Activated CD4-positive, alpha-beta T cell treated with anti-CD3 and anti-CD28 coated beads for 24 hours (primary cell): ENCODE measurements around the gene SMNDC1.
"Not testable (repeated sequence)": the region's sequence is repeated elsewhere in the genome, so short reads cannot be mapped to it uniquely, and the experiment has no call there.

ENCODE experiments used
- DNase-seq, 2 donors: peaks; one replicate each; pipeline ENCODE4 v3.0.0-alpha.2; 2020; ENCODE audit warnings: low read depth in 2 of 2

Gene SMNDC1

DNA sequence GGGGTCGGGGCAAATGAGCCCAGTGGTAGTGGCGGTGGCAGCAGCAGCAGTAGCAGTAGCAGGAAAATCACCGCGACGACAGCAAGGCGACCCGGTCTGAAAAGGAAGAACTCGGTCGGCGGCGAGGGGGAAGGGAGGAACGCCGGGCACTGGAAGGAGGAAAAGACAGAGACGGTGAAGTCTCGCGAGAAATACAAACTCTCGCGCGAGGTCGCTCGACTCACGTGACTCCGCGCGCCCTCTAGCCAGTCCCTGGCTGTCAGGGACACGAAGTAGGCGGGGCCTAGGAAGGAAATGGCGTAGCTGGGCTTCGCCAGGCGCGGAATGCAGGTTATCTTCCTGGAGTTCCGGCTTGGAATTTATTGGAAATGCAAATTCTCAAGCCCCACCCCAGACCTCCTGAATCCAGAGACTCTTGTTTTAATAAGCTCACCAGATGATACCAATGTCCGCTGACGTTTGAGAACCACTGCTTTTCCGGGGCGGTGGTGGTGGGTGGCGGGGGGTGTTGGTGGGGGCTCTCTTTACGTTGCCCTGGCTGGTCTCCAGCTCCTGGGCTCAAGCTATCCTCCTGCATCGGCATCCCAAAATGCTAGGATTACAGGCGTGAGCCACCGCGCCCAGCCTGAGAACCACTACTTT lies at the start of gene SMNDC1:
TSS of gene SMNDC1 (minus strand) at position 141 of the 642 bp plus-strand sequence. CDS start 1,333 bp downstream, outside the sequence.
- peak; percentile 96 to 98 for DNase-seq

DNA sequence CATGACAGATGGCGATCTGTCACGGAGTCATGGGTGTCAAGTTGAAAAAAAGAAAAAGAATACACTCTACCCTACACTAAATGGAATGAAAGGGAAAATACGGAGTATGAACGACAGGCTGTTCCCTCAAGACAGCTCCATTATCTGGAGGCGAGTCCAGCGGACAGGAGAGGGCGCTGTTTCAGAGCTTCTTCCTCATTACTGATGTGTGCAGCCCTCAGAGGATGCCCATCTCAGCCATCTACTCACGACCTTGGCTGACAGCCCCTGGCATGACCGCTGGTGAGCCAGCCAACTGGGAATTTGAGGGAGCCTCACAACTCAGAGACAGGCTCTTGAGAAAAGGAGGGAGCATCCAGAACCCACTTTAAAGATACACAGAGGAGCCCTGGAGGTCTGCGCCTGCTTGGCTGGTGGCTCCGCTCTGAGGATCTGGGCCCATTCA lies 49.6 kb upstream of the SMNDC1 start:
- DNase-seq = peak; percentile 67 to 81

DNA sequence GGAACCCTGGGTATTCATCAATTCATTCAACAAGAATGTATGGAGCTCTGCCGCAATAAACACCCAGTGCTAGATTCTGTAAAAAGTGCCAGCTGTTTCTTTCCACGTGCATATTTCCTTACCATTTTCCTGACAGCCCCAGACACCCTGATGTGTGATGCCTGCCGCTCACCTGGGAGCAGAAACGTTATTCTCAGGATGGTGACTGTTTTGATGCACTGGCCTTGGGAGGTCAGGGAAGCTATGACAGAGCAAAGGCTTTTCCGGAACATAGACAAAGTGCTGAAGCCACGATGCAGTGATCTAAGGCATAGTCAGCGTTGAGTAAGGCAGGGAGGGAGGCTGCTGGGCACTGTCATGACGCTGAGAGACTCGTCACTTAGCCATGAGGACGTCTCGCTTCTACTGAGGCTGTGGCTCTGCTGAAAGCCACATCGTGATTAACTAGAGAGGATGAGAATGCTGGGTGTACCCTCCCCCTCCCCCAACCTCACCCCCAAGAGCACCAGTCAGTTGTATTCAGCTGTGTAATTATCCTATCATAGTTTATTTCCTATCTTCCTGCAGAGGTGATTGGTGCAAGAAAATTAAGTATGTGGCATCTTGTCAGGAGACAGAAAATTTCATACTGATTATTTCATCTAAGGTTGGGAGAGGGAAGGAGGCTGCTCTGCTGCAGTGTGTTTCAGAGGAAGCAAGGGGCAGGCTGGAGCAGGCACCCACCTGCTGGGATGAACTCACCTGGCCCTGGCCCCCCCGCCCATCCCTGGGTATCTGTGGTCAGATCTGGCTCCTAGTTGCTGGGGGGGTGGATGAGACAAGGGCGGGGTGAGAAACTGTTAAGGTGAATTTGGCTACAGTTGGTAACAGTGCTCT lies 48.8 kb upstream of the SMNDC1 start:
- DNase-seq = peak; percentile 42 to 49

DNA sequence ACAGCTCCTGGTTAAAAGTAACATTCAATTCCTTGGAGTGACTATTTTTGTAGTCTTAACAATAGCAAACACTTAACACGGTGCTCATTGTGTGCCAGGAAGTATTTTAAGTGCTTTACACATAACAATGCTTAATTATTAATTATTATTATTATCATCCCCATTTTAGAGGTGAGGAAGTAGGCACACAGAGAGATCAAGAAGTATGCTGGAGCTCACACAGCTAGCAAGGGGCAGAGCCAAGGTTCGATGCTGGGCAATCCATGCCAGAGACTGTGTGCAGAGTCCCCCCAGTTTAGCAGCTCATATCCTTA lies 48.2 kb upstream of the SMNDC1 start:
- no peak for DNase-seq

DNA sequence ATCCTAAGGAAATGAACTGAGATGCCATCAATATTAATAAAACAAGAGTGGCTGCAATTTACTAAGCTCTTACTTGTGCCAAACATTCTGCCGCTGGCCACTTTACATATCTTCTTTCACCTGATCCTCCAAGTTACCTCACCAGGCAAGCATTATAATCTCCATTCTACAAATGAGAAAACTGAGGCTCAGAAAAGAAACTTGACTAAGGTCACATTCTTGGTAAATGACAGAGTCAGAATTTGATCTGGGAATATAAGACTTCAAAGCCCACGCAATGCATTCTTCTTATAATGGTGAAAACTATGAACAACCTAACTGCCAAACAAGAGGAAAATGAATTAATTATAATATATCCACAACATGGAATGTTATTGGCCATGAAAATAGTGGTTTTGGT lies 46.1 kb upstream of the SMNDC1 start:
- DNase-seq = no peak

DNA sequence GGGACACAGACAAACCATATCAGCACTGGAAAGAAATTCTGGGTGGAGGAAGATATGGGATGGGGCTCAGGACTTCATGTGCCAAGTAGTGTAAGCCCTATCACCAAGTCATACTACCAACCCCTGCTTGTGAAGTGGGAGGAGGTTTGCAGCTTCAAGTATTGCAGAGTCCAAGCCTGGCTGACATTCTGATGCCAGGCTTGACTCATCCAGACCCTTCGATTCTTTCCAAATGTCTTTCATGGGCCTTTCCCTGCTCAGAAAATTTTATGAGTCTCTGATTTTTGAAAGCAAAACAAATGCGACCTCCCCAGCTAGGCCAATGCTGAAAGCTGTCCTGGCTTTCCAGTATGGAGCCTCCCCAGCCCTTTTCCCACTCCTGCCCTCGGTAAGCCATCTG lies 45.1 kb upstream of the SMNDC1 start:
- no peak for DNase-seq

DNA sequence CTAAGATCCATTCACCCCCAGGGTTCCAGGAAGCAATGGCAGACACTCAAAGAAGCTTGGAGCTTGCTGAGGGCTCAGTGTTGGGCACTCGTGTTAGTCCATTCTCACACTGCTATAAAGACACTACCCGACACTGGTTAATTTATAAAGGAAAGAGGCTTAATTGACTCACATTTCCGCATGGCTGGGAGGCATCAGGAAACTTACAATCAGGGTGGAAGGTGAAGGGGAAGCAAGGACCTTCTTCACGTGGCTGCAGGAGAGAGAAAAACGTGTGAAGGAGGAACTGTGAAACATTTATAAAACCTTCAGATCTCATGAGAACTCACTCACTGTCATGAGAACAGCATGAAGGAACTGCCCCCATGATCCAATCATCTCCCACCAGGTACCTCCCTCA lies 44.7 kb upstream of the SMNDC1 start:
- no peak for DNase-seq

DNA sequence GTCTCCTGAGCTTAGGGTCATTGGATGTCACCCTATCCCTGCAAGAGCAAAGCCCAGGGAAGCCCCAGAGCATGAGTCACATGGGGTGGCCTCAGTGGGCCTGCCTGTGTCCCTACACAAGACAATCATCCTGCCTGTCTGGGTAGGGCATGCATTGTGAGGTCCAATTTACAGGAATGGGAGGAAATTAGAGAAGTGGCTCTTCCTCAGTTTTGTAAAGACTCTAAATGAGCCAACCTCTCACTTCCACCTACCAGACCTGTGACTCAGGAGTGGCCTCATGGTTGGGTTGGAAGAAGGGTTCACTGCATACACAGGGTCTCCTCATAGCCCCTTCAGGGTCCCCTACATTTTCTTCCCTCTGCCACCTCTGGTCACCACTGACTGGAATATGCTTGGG lies 43.6 kb upstream of the SMNDC1 start:
- DNase-seq = no peak

DNA sequence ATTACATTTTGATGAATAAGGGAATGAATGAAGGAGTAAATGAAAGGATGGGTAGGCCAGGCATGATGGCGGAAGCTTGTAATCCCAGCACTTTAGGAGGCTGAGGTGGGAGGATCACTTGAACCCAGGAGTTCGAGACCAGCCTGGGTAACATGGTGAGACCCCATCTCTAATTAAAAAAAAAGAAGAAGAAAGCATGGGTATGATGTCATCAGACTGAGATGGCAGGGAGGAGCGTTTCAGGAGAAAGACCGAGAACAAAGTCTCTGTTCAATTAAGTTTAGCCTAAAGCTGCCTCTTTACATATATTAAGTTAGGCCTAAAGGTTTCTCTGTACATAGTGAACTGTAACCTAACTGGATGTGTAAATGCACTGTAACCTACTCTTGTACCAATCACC lies 42.2 kb upstream of the SMNDC1 start:
- no peak for DNase-seq

DNA sequence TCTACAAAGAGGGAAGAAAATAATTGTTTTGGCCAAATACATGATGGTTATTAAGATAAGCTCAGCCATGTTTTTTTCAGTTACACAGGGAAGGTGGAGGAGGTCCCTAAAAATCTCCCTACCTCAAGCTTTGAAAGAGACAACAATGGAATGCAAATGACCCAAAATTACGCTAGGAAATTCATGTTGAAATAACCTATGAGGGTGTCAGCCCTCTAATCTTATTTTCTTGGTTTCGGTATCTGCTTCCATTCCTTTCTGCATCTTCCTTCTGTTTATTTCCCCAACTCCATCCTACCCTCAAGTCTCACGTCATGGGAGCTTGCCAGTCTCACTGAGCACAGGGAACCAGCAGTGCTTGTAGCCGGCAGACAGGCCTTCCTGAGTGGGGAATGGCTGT lies 40.6 kb upstream of the SMNDC1 start:
- no peak for DNase-seq

DNA sequence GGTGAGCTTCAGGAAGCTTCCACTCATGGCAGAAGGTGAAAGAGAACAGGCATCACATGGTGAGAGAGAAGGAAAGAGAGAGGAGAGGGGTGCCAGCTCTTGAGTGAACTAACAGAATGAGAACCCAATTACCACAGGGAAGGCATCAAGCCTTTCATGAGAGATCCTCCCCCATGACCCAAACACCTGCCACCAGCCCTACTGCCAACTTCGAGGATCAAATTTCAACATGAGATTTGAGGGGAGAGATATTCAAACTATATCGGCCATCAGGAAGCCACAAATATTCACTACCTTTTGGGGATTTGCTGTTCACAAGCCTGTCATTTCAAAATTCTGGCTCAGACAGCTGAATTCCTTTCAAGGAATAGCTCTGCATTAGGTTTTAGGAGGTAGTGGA lies 39.9 kb upstream of the SMNDC1 start:
- no peak for DNase-seq

DNA sequence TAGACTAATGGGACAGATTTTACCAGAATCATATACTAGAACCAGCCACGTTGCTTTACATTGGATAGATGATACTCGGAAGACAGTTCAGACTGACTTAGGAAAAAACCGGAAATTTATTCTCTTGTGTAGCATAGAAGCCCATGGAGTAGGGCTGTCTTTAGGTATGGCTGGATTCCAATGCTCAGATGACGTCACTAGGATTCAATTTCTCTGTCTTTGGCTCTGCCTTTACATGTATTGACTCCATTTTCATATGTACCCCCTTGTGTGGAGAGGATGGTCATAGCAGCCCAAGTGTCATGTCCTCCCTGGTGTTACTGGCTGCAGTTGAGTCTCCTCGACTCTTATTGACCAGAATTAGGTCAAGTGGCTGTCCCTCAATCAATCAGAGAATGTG lies 39.2 kb upstream of the SMNDC1 start:
- DNase-seq = no peak

DNA sequence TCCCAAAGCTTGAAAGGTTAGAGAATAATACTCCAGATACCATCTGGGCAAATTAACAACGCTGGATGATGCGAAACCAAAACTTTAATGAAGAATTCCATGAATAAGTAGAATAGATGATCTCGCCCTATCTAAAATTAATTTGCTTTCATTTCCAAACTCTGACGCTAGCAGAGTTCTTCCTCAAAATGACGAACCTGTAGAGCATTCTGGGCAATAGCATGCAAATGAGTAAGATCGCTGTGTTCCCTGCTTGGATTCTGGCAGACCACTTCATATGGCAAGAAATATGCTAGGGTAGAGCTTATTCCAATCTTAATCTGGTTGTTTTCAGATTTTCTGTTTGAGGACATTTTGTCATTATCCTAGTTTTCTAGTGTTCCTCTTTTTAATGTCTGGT lies 36.1 kb upstream of the SMNDC1 start:
- no peak for DNase-seq

DNA sequence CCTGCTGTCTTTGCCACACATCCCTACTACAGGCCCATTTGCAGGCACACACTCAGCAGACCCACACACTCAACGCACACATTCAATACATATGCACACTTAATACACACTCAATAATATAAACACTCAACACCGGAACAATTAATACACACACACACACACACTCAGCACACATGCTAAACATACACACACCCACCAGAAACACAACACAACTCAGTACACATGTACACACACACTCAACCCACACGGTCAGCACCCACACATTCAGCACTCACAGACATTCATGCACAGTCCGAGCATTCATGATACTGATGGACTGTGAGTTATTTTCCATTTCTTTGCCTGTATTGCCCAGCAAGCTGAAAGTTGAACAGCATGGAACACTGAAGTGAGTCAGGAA lies 35.4 kb upstream of the SMNDC1 start:
- no peak for DNase-seq

DNA sequence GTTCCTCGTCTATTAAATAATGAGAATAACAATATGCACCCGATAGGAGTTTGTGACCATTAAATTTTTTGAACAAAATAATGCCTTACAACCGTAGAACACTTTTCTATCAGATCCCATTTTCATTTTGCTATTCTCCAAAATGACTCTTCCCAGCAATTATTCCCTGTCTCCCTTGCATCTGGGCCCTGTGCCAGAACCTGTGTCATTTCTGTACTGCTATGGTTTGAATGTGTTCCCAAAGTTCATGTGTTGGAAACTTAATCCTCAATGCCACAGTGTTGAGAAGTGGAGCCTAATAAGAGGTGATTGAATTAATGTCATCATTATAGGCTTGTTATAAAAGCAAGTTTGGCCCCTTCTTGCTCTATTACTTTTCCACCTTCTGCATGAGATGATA lies 33.2 kb upstream of the SMNDC1 start:
- no peak for DNase-seq

DNA sequence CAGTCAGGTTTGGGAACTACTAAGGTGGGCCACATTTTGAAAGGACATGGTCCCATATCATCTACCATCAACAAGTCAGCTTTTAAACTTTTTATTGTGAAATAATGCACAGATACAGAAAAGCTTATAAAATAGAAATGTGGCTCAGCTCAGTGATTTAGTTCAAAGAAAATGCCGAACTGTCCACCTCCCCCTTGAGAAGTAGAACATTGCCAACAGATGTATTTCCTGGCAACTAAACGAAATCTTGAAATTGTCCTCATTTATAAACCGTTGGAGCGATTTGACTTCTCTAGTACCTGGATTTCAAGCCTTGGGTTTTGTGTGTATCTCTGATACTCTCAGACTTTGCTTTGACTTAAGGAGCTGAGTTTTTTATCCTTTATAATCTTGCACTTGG lies 32.7 kb upstream of the SMNDC1 start:
- DNase-seq = no peak

DNA sequence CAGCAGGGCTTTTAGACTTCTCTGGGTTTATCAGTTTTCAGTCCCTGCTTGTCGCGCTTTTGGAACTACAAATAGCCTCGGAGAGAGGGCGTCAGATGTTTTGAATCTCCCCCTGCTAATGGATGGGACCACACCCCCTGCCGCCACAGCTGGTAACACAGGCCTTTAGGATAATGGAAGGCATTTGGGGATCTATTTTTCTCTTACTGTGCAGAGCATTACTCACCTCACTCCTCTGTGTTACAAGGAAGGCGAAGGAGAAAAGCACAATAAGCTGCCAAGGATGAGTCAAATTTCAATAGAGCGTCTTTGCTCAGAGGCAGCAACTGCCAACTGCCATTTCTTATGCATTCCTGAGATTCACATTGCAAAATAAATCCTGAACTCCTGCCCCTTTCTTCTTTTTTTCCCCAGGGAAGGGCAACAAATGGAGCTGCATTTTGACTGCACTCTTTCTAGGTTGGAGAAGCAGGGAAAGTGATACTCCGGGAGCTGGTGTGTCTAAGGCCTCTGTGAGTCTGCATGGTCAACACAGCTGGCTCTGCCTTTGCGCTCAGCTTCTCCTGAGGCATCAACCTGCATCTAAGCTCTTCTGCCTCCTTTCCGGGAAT lies 31.5 kb upstream of the SMNDC1 start:
- no peak for DNase-seq

DNA sequence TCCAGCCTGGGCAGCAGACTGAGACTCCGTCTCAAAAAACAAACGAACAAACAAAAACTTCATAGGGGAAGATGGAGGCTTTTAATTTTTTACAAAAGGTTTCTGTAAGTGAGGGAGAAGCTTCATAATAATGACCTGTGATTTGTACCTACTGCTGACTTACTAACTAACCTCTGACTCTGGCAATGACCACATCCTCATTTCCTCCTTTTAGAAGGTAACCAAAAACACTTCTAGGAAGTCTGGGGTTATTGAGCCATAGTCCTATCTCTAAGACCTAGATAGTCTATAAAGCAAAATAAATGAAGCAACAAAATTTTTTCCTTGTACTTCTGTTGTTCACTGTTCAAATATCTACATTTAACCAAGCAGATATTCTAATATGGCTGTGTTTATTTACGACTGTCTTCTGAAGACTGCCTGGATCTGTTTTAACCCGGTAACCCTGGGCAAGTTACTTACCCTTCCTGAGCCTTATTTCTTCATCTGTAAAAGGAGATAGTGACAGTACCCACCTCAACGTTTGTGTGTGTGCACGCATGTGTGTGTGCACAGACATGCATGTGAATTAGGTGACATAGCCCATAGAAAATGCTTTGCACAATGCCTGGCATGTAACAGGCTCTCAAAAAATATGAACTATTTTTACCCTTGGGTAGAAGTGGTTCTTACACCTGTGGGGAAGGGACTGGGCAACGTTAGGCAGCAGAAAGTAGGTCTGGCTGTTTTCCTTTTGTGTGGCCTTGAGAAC lies 30.8 kb upstream of the SMNDC1 start:
- no peak for DNase-seq

DNA sequence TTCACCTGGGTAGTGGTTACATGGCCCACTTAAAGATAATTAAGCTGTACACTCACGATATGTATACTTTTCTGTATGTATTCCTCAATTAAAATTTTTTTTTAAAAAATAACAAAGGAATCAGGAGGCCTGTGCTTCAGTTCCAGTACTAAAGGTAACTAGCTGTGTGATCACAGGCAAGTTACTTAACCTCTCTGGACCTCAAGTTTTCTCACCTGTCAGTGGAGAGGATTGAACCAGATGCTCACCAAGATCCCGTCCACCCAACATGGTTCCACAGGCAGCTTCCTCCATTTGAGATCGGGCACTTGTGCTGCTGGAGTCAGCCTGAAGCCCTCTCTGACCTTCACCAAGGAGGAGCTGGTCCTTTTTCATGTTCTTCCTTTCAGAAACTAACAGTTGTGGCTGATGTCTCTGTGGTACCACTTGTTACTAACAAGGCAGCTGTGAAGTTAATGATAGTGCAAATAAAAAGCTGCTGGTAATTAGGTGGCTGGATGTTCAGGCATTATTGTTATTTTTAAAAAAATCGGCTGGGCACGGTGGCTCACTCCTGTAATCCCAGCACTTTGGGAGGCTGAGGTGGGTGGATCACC lies 29.4 kb upstream of the SMNDC1 start:
- no peak for DNase-seq

DNA sequence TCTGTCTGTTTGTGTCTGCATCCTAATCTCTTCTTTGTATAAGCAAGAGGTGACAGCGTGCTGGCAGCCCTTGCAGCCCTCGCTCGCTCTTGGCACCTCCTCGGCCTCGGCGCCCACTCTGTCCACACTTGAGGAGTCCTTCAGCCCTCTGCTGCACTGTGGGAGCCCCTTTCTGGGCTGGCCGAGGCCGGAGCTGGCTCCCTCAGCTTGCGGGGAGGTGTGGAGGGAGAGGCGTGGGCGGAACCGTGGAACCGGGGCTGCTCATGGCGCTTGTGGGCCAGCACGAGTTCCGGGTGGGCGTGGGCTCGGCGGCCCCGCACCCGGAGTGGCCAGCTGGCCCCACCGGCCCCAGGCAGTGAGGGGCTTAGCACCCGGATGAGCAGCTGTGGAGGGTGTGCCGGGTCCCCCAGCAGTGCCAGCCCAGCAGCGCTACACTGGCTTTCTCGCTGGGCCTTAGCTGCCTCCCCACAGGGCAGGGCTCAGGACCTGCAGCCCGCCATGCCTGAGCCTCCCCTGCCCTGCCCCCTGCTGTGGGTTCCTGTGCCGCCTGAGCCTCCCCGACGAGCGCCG lies 26.6 kb upstream of the SMNDC1 start:
- DNase-seq = not testable (repeated sequence)

DNA sequence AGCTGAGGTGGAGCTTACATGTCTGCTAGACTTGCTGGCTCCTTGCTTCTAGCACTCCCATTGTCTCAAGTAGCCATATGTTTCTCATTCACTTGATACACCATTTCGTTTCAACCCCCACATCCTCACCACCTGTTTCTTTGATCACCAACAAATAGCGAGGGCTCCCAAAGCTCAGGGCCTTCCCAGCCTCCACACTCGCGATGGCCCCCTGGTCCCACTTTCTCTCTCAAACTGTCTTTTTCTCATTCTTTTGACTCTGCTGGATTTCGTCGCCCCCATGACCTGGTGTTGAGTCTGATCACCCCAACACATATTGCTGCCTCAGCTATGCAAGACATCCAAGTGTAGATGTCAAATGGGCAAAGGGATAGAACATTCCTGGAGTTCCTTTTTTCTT lies 26.0 kb upstream of the SMNDC1 start:
- DNase-seq = no peak
